Testis (tissue), 3 donors: Measurements from ENCODE around the gene CLIC4. TPM values are rescaled to one million over a fixed set of nuclear protein-coding genes. Genes with fewer than 3 reads are reported as not detected.
"Not testable (repeated sequence)": the region's sequence is repeated elsewhere in the genome, so short reads cannot be mapped to it uniquely, and the experiment has no call there.

Source experiments
- DNase-seq: peaks from one replicate; pipeline ENCODE4 v3.0.0-alpha.2; 2019
- H3K27ac ChIP-seq, 2 donors: fragments of 200-600 bp; sonication (generic); one replicate each; pipeline ENCODE4 v1.5.1; 2019
- H3K27me3 ChIP-seq: fragments of 200-600 bp; sonication (generic); one replicate; pipeline ENCODE4 v1.5.1; 2019
- H3K36me3 ChIP-seq: fragments of 200-600 bp; sonication (generic); one replicate; pipeline ENCODE4 v1.5.1; 2017; ENCODE audit warnings: low read depth; ENCODE audit errors: missing control alignments
- H3K4me1 ChIP-seq: fragments of 200-600 bp; sonication (generic); one replicate; pipeline ENCODE4 v1.5.1; 2019
- H3K4me3 ChIP-seq, 2 donors: fragments of 200-600 bp; sonication (generic); one replicate each; pipeline ENCODE4 v1.5.1; 2017 to 2019
- H3K9me3 ChIP-seq: fragments of 200-600 bp; sonication (generic); one replicate; pipeline ENCODE4 v1.5.1; 2017
- CTCF ChIP-seq, 3 experiments: fragments of 450-650 bp in 2 of 3; fragments of 200-600 bp in 1 of 3; sonication (generic) in 1 of 3; IDR thresholded peaks; one replicate each; pipeline ENCODE4 v1.5.1; 2016 to 2019; ENCODE audit warnings: antibody characterized with exemption in 3 of 3, mild to moderate bottlenecking in 2 of 3, moderate library complexity in 1 of 3
- POLR2A ChIP-seq: fragments of 450-650 bp; IDR thresholded peaks from one replicate; pipeline ENCODE4 v1.6.1; 2017; ENCODE audit warnings: antibody characterized with exemption, mild to moderate bottlenecking, moderate library complexity
- WGBS, 2 donors: methylation state at CpG; one replicate each; pipeline ENCODE4 v1.1.5; 2018; 5-methylcytosine and 5-hydroxymethylcytosine counted together
- intact Hi-C: fragments of 100-400 bp; cut with DNase I; formaldehyde crosslinking; loops from one replicate; pipeline ENCODE4 v1.15.1; 2023; ENCODE audit warnings: low total_unique reads
- polyA plus RNA-seq: library from polyadenylated mRNA; stranded (reverse); fragments of 350-450 nt; fragmentation: Illumina TruSeq; extraction: RNeasy Lipid Tissue Mini Kit (QIAGEN cat#74804); gene quantifications from one replicate; pipeline ENCODE4 v1.2.3, GENCODE V29; 2014; ENCODE audit warnings: low read depth, low replicate concordance; ENCODE audit not compliant: insufficient read depth
- total RNA-seq, 2 donors: library from RNA; depleted of rRNA; stranded (reverse); fragments of >200 nt; gene quantifications; one replicate each; pipeline ENCODE4 v1.2.3, GENCODE V29; 2016

Gene CLIC4
- total and polyA plus RNA-seq, 3 donors from 2014 or later = 47.2 to 72.4 (median 48.8) TPM

- Histone ChIP-seq H3K4me3 (no peak overlapping the region), H3K4me1 (no peaks in the 10 kb centered on the region), H3K27me3 (no peaks in the 10 kb centered on the region), H3K36me3 (no peaks in the 10 kb centered on the region), H3K27ac (no peak overlapping the region), H3K9me3 (no peaks in the 10 kb centered on the region)
- intact Hi-C loops = no loop called here
- DNase-seq = no peak
- TF ChIP-seq CTCF (IDR thresholded peaks at IDR 0.05) (no peak), POLR2A (no peak)
Observed at GRCh38 chr1:24790490-24790889, 45.2 kb downstream of the CLIC4 start.

GRCh38 chr1:24793447-24794129, 48.3 kb downstream of the CLIC4 start:
- Histone ChIP-seq H3K9me3 (no peaks in the 10 kb centered on the region), H3K36me3 (no peaks in the 10 kb centered on the region), H3K27me3 (no peaks in the 10 kb centered on the region), H3K4me1 (no peaks in the 10 kb centered on the region), H3K4me3 (no peak overlapping the region), H3K27ac (peak overlapping the region in 1 of 2 donors; percentile 70)
- no peak for DNase-seq
- intact Hi-C loops = no loop called here
- WGBS, 2 donors = 50 to 51% methylated on average over 4 of the region's 4 CpGs
- TF ChIP-seq POLR2A = no peak
- TF ChIP-seq CTCF (IDR thresholded peaks at IDR 0.05) = no peak

GRCh38 chr1:24794130-24794502, 48.9 kb downstream of the CLIC4 start:
- not testable (repeated sequence) for H3K4me1 ChIP-seq

GRCh38 chr1:24795236-24795635, 50.0 kb downstream of the CLIC4 start:
- TF ChIP-seq POLR2A (no peak), CTCF (IDR thresholded peaks at IDR 0.05) (no peak)
- intact Hi-C loops = no loop called here
- Histone ChIP-seq H3K27me3 (no peaks in the 10 kb centered on the region), H3K36me3 (no peaks in the 10 kb centered on the region), H3K9me3 (no peaks in the 10 kb centered on the region), H3K27ac (peak overlapping the region in 1 of 2 donors; percentile 70), H3K4me3 (no peak overlapping the region), H3K4me1 (no peaks in the 10 kb centered on the region)
- WGBS, 2 donors = 92 to 94% methylated on average over 5 of the region's 5 CpGs
- no peak for DNase-seq

More at GRCh38 chr1:24794130-24794502, 48.9 kb downstream of the CLIC4 start:
- peak overlapping the region in 1 of 2 donors; percentile 70 for H3K27ac ChIP-seq
- 53% methylated on average over 2 of the region's 2 CpGs for WGBS, 2 donors
- H3K36me3 ChIP-seq, DNase-seq, H3K9me3 ChIP-seq, H3K27me3 ChIP-seq, intact Hi-C loops, H3K4me3 ChIP-seq: not testable (repeated sequence)

GRCh38 chr1:24796524-24796923, 51.3 kb downstream of the CLIC4 start:
- WGBS, 2 donors = 88 to 92% methylated on average over 2 of the region's 2 CpGs
- H3K27ac ChIP-seq = no peak overlapping the region
- H3K9me3 ChIP-seq = no peaks in the 10 kb centered on the region
- H3K27me3 ChIP-seq = no peaks in the 10 kb centered on the region
- no peak overlapping the region for H3K4me3 ChIP-seq
- no peak for DNase-seq
- no peaks in the 10 kb centered on the region for H3K36me3 ChIP-seq
- H3K4me1 ChIP-seq = no peaks in the 10 kb centered on the region
- intact Hi-C loops = no loop called here
- TF ChIP-seq CTCF (IDR thresholded peaks at IDR 0.05) (no peak), POLR2A (no peak)

- DNase-seq, H3K9me3 ChIP-seq, H3K27ac ChIP-seq, H3K36me3 ChIP-seq, H3K4me1 ChIP-seq, intact Hi-C loops, H3K27me3 ChIP-seq: not testable (repeated sequence)
- peak overlapping the region in 1 of 2 donors; percentile 23 for H3K4me3 ChIP-seq
- WGBS, 2 donors = 82% methylated on average over 21 of the region's 33 CpGs; no CpG with 5 or more reads in 1 of the 2 donors
Observed at GRCh38 chr1:24799242-24799641, 54.0 kb downstream of the CLIC4 start.
